Measurements from ENCODE around the gene PLAAT1.

The PLAAT1 gene

DNA sequence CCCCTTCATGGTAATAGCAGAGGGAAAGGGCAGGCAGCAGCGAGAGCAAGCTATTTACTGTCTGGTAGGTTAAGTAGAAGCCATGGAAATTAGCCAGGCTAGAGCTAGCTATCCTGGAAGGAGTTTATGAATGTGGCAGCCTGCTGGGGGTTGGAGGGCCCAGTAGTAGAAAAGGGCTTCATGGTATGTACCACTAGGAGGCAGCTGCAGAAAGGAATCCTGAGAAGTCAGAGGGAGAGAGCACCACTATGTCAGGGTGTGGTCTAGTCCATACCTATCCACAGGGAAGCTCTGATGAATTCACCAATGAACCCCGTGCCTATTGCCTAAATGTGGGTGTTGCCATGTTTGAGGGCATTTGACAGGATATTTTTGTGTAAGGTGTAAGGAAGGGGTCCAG is 55.0 kb downstream of the PLAAT1 start:
- no peak for ATAC-seq (ENCODE audit: insufficient read depth, low read depth)
- H4K20me1 ChIP-seq (ENCODE audit: insufficient read depth, low read length), result no peaks in the 10 kb centered on the region
- TF ChIP-seq, protein P1, sequence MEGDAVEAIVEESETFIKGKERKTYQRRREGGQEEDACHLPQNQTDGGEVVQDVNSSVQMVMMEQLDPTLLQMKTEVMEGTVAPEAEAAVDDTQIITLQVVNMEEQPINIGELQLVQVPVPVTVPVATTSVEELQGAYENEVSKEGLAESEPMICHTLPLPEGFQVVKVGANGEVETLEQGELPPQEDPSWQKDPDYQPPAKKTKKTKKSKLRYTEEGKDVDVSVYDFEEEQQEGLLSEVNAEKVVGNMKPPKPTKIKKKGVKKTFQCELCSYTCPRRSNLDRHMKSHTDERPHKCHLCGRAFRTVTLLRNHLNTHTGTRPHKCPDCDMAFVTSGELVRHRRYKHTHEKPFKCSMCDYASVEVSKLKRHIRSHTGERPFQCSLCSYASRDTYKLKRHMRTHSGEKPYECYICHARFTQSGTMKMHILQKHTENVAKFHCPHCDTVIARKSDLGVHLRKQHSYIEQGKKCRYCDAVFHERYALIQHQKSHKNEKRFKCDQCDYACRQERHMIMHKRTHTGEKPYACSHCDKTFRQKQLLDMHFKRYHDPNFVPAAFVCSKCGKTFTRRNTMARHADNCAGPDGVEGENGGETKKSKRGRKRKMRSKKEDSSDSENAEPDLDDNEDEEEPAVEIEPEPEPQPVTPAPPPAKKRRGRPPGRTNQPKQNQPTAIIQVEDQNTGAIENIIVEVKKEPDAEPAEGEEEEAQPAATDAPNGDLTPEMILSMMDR (IDR thresholded peaks at IDR 0.05; ENCODE audit: borderline replicate concordance, extremely low read depth, low read length, poor library complexity, severe bottlenecking), result no peak
- no peak for TF ChIP-seq EZH2 (IDR thresholded peaks at IDR 0.05; ENCODE audit: borderline replicate concordance, low read depth, low read length, severe bottlenecking)
- H3K27ac ChIP-seq (ENCODE audit: low read length), result no peak overlapping the region
- H3K9me3 ChIP-seq (ENCODE audit: insufficient read depth, low read length, severe bottlenecking), result peaks cover 9% of the 10 kb centered on the region
- no peaks in the 10 kb centered on the region for H3K4me1 ChIP-seq (ENCODE audit: insufficient read depth, low read length)
- no peak overlapping the region for H3K9ac ChIP-seq (ENCODE audit: low read depth, low read length)
- no peak overlapping the region for H3K4me3 ChIP-seq (ENCODE audit: low read depth in 1 of 2, low read length in 2 of 2)
- H3K27me3 ChIP-seq (ENCODE audit: insufficient read depth, low read length, poor library complexity), result no peaks in the 10 kb centered on the region
- no peak for DNase-seq
- H3K36me3 ChIP-seq (ENCODE audit: insufficient read depth, low read length), result no peaks in the 10 kb centered on the region
- no peak overlapping the region for H3K4me2 ChIP-seq (ENCODE audit: insufficient read depth, low read length)
- no peak overlapping the region for H2AFZ ChIP-seq (ENCODE audit: low read depth, low read length)
- no peaks in the 10 kb centered on the region for H3K79me2 ChIP-seq (ENCODE audit: insufficient read depth, low read length)

DNA sequence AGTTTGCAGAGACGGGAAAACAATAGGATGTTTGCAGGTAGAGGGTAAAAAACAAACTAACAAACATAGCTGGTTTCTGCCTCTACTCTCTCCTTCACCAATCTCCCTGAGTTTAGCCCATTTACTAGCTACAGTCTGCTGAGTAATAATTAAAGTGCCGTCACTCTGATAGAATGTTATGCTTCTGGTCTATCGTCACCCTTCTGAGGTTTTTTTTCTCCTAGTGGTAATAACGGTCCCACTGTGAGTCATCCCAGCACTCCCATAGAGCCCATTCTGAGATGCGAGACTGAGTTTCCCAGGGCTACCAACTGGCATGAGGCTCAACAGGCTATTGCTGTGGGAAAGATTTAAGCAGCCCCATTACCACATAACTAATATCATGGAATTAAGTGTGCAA is 56.4 kb downstream of the PLAAT1 start:
- no peak overlapping the region for H3K4me3 ChIP-seq (ENCODE audit: low read depth in 1 of 2, low read length in 2 of 2)
- TF ChIP-seq, protein P1 (IDR thresholded peaks at IDR 0.05; ENCODE audit: borderline replicate concordance, extremely low read depth, low read length, poor library complexity, severe bottlenecking), result no peak
- TF ChIP-seq EZH2 (IDR thresholded peaks at IDR 0.05; ENCODE audit: borderline replicate concordance, low read depth, low read length, severe bottlenecking), result no peak
- H3K9me3 ChIP-seq (ENCODE audit: insufficient read depth, low read length, severe bottlenecking), result no peaks in the 10 kb centered on the region
- no peak overlapping the region for H3K4me2 ChIP-seq (ENCODE audit: insufficient read depth, low read length)
- no peaks in the 10 kb centered on the region for H4K20me1 ChIP-seq (ENCODE audit: insufficient read depth, low read length)
- H2AFZ ChIP-seq (ENCODE audit: low read depth, low read length), result no peak overlapping the region
- no peaks in the 10 kb centered on the region for H3K27me3 ChIP-seq (ENCODE audit: insufficient read depth, low read length, poor library complexity)
- no peak overlapping the region for H3K27ac ChIP-seq (ENCODE audit: low read length)
- no peak for DNase-seq
- H3K79me2 ChIP-seq (ENCODE audit: insufficient read depth, low read length), result no peaks in the 10 kb centered on the region
- no peaks in the 10 kb centered on the region for H3K36me3 ChIP-seq (ENCODE audit: insufficient read depth, low read length)
- H3K4me1 ChIP-seq (ENCODE audit: insufficient read depth, low read length), result no peaks in the 10 kb centered on the region
- no peak overlapping the region for H3K9ac ChIP-seq (ENCODE audit: low read depth, low read length)
- ATAC-seq (ENCODE audit: insufficient read depth, low read depth), result no peak

DNA sequence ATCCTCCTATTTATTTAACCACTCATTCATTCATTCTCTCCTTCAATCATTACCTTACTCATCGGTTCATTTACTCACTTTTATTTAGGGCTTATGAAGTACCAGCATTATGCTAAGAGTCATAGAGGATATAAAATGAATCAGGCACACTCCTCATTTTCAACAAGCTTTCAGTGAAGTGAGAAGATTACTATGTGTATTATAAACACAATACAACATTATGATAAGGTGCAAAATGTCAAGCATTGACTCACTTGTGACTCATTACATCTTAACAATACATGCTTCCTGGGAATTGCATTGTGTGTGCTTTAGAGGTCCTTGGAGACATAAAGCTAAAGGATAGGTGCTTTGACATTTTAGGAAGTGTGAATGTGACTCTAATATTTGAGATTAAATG is 60.4 kb downstream of the PLAAT1 start:
- Histone ChIP-seq H3K9ac (ENCODE audit: low read depth, low read length) (no peak overlapping the region), H3K4me3 (ENCODE audit: low read depth in 1 of 2, low read length in 2 of 2) (no peak overlapping the region), H2AFZ (ENCODE audit: low read depth, low read length) (no peak overlapping the region), H4K20me1 (ENCODE audit: insufficient read depth, low read length) (no peaks in the 10 kb centered on the region), H3K4me1 (ENCODE audit: insufficient read depth, low read length) (no peaks in the 10 kb centered on the region), H3K27me3 (ENCODE audit: insufficient read depth, low read length, poor library complexity) (no peaks in the 10 kb centered on the region), H3K4me2 (ENCODE audit: insufficient read depth, low read length) (no peak overlapping the region), H3K36me3 (ENCODE audit: insufficient read depth, low read length) (no peaks in the 10 kb centered on the region), H3K27ac (ENCODE audit: low read length) (no peak overlapping the region), H3K79me2 (ENCODE audit: insufficient read depth, low read length) (no peaks in the 10 kb centered on the region), H3K9me3 (ENCODE audit: insufficient read depth, low read length, severe bottlenecking) (no peaks in the 10 kb centered on the region)
- ATAC-seq (ENCODE audit: insufficient read depth, low read depth), result no peak
- DNase-seq, result no peak
- no peak for TF ChIP-seq EZH2 (IDR thresholded peaks at IDR 0.05; ENCODE audit: borderline replicate concordance, low read depth, low read length, severe bottlenecking)
- TF ChIP-seq, protein P1 (IDR thresholded peaks at IDR 0.05; ENCODE audit: borderline replicate concordance, extremely low read depth, low read length, poor library complexity, severe bottlenecking), result no peak

DNA sequence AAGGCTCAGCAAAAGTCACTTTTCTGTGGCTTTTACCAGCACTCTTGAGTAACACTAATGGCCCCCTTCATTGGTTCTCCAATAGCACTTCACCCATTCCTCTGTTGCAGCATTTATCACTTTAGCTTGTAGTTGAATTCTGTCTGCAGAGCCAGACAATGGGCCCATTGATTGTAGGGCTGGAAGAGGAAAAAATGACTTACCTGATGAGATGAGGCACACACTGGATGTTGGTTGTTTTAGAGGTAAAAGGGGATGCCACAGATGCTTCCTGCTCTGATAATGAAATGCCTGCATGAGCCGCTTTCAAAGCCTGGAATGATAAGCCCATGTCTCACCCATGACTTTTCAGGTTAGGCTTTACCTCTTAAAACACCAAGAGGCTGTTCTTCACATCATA is 64.3 kb downstream of the PLAAT1 start:
- Histone ChIP-seq H4K20me1 (ENCODE audit: insufficient read depth, low read length) (no peaks in the 10 kb centered on the region), H3K27me3 (ENCODE audit: insufficient read depth, low read length, poor library complexity) (peaks cover 4% of the 10 kb centered on the region), H3K9ac (ENCODE audit: low read depth, low read length) (no peak overlapping the region), H3K4me3 (ENCODE audit: low read depth in 1 of 2, low read length in 2 of 2) (no peak overlapping the region), H3K9me3 (ENCODE audit: insufficient read depth, low read length, severe bottlenecking) (no peaks in the 10 kb centered on the region), H3K27ac (ENCODE audit: low read length) (no peak overlapping the region), H3K4me2 (ENCODE audit: insufficient read depth, low read length) (no peak overlapping the region), H2AFZ (ENCODE audit: low read depth, low read length) (no peak overlapping the region), H3K36me3 (ENCODE audit: insufficient read depth, low read length) (no peaks in the 10 kb centered on the region), H3K79me2 (ENCODE audit: insufficient read depth, low read length) (no peaks in the 10 kb centered on the region), H3K4me1 (ENCODE audit: insufficient read depth, low read length) (no peaks in the 10 kb centered on the region)
- no peak for DNase-seq
- no peak for TF ChIP-seq EZH2 (IDR thresholded peaks at IDR 0.05; ENCODE audit: borderline replicate concordance, low read depth, low read length, severe bottlenecking)
- TF ChIP-seq, protein P1 (IDR thresholded peaks at IDR 0.05; ENCODE audit: borderline replicate concordance, extremely low read depth, low read length, poor library complexity, severe bottlenecking), result no peak
- no peak for ATAC-seq (ENCODE audit: insufficient read depth, low read depth)

All from DND-41 (cell line).